Transverse colon (tissue), 4 donors: ENCODE measurements around the gene ACVR1C. TPM values are rescaled to one million over a fixed set of nuclear protein-coding genes. Genes with fewer than 3 reads are reported as not detected.

ENCODE experiments used
- DNase-seq: peaks from one replicate; pipeline ENCODE4 v3.0.0-alpha.2; 2019
- H3K27ac ChIP-seq, 4 donors: fragments of 200-600 bp; sonication (generic); 2 replicates each; pipeline ENCODE4 v1.5.1; 2016 to 2018; ENCODE audit warnings: inconsistent platforms in 4 of 4
- H3K27me3 ChIP-seq: fragments of 200-600 bp; sonication (generic); 2 replicates; pipeline ENCODE4 v1.5.1; 2017; ENCODE audit warnings: inconsistent platforms
- H3K36me3 ChIP-seq, 4 donors: fragments of 200-600 bp; sonication (generic); 2 replicates each; pipeline ENCODE4 v1.5.1; 2017 to 2019; ENCODE audit warnings: inconsistent platforms in 4 of 4
- H3K4me1 ChIP-seq, 4 donors: fragments of 200-600 bp; sonication (generic); 2 replicates each; pipeline ENCODE4 v1.5.1; 2017 to 2020; ENCODE audit warnings: inconsistent platforms in 4 of 4
- H3K4me3 ChIP-seq, 4 donors: fragments of 200-600 bp; sonication (generic); 1 replicate in 1 of 4; 2 replicates in 3 of 4; pipeline versions ENCODE4 v1.5.1 to v1.6.1; 2017 to 2019; ENCODE audit warnings: inconsistent platforms in 4 of 4
- H3K9me3 ChIP-seq, 2 donors: fragments of 200-600 bp; sonication (generic); 2 replicates each; pipeline ENCODE4 v1.5.1; 2017 to 2019; ENCODE audit warnings: inconsistent platforms in 2 of 2
- EP300 ChIP-seq: sonication (generic); formaldehyde crosslinking; IDR thresholded peaks from one replicate; pipeline ENCODE4 v1.6.1; 2017; ENCODE audit warnings: antibody characterized with exemption, low read depth
- POLR2A ChIP-seq: fragments of 450-650 bp; IDR thresholded peaks from one replicate; pipeline ENCODE4 v1.6.1; 2016; ENCODE audit warnings: antibody characterized with exemption, mild to moderate bottlenecking, moderate library complexity
- POLR2AphosphoS5 ChIP-seq, 3 donors: sonication (generic); formaldehyde crosslinking; IDR thresholded peaks; one replicate each; pipeline ENCODE4 v1.6.1; 2016; ENCODE audit warnings: antibody characterized with exemption in 3 of 3
- WGBS, 2 donors: methylation state at CpG; one replicate each; pipeline ENCODE4 v1.1.5; 2018; ENCODE audit warnings: low coverage in 1 of 2; 5-methylcytosine and 5-hydroxymethylcytosine counted together
- in situ Hi-C, 4 donors: fragments of 200-750 bp; cut with MboI; loops; one replicate each; pipeline versions ENCODE4 v1.15.0 to v1.15.1; 2017; ENCODE audit warnings: low sequenced_read_pairs in 3 of 4, low pct_ligation_motif_present in 1 of 4, low pct_unique_long_range_greater_than_20kb in 1 of 4
- intact Hi-C: fragments of 100-400 bp; cut with DNase I; formaldehyde crosslinking; loops from one replicate; pipeline ENCODE4 v1.15.1; 2023; ENCODE audit warnings: low total_unique reads
- total RNA-seq, 4 donors: library from RNA; depleted of rRNA; stranded (reverse); fragments of >200 nt; gene quantifications; one replicate each; pipeline ENCODE4 v1.1.0, GENCODE V29; 2016
- TF ChIP-seq, protein P1 (sequence below), 5 experiments: fragments of 200-600 bp in 3 of 5; fragments of 450-650 bp in 2 of 5; sonication (generic) in 3 of 5; IDR thresholded peaks; 1 replicate in 2 of 5; 2 replicates in 3 of 5; pipeline ENCODE4 v1.5.1; 2016 to 2017; ENCODE audit warnings: antibody characterized with exemption in 5 of 5, inconsistent platforms in 3 of 5, mild to moderate bottlenecking in 2 of 5, moderate library complexity in 1 of 5

Gene ACVR1C
- total RNA-seq, 4 donors from 2014 or later: 8.2 to 13.7 (median 11.9) TPM

DNA sequence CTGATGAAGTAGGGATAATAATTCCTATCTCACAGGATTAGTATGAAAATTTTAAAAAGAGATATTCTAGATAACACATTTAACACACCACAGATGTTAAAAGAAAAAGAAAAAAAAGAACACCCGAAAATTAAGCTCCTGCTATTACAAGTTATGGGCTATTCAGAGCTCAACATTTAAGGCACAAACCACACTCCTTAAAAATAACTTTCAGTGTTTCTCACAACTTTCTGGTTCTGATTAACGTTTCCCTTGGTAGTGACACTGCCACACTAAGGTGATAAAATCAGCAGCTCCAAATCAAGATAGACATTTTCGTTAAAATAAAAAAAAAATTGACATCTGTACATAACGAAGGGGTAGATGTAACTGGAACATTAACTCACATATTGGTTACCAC, 26.9 kb downstream of the ACVR1C start:
- Histone ChIP-seq H3K27me3 (peaks cover 11% of the 10 kb centered on the region), H3K36me3 (no peaks in the 10 kb centered on the region), H3K4me1 (no peaks in the 10 kb centered on the region), H3K27ac (no peak overlapping the region), H3K4me3 (no peak overlapping the region), H3K9me3 (no peaks in the 10 kb centered on the region)
- TF ChIP-seq POLR2A (no peak), POLR2AphosphoS5 (IDR thresholded peaks at IDR 0.05) (no peak), EP300 (no peak)
- TF ChIP-seq, protein P1, sequence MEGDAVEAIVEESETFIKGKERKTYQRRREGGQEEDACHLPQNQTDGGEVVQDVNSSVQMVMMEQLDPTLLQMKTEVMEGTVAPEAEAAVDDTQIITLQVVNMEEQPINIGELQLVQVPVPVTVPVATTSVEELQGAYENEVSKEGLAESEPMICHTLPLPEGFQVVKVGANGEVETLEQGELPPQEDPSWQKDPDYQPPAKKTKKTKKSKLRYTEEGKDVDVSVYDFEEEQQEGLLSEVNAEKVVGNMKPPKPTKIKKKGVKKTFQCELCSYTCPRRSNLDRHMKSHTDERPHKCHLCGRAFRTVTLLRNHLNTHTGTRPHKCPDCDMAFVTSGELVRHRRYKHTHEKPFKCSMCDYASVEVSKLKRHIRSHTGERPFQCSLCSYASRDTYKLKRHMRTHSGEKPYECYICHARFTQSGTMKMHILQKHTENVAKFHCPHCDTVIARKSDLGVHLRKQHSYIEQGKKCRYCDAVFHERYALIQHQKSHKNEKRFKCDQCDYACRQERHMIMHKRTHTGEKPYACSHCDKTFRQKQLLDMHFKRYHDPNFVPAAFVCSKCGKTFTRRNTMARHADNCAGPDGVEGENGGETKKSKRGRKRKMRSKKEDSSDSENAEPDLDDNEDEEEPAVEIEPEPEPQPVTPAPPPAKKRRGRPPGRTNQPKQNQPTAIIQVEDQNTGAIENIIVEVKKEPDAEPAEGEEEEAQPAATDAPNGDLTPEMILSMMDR (IDR thresholded peaks at IDR 0.05): no peak
- no peak for DNase-seq
- intact Hi-C loops (no loop called here), in situ Hi-C loops (no loop called here)
- 72 to 81% methylated on average over 4 of the region's 4 CpGs for WGBS, 2 donors

DNA sequence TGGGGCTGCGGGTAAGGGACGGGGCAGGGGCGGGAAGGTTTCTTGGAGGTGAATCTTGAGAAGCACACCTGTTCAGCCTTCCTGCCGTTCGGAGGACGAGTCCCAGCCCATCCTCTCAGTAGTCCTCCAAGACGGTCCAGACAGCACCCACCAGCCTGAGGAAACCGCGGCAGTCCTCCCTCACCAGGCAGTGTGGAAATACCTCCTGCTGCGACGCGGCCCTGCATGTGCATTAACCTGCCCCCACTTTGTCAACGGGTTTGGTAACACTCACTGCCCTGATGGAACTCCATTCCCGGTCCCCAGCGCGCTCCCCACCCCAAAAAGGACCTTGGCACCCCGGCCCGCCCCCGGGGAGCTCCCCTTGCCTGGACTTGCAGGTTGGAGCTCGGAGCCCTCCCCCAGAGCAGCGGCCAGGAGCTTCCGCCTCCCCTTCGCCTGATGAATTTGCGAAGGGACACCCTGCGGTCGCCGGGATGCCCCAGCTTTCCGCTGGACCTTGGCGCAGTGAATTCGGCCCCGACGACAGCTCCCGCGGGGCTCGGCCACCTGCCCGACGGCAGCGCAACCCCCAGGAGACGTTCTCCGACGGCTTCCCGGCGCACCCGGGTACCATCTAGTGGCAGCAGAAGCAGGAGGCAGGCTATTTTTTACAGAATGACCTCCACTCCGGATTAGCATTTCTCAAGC, 31.5 kb downstream of the ACVR1C start:
- in situ Hi-C loops: no loop called here
- intact Hi-C loops: no loop called here
- Histone ChIP-seq H3K9me3 (no peaks in the 10 kb centered on the region), H3K27me3 (peaks cover 11% of the 10 kb centered on the region), H3K36me3 (no peaks in the 10 kb centered on the region), H3K27ac (no peak overlapping the region), H3K4me1 (no peaks in the 10 kb centered on the region), H3K4me3 (peak overlapping the region in 1 of 4 donors; percentile 14)
- 64 to 76% methylated on average over 10 to 35 of the region's 45 CpGs for WGBS, 2 donors
- DNase-seq: no peak
- TF ChIP-seq POLR2A: no peak
- TF ChIP-seq, protein P1 (IDR thresholded peaks at IDR 0.05): peak in 2 of 5 experiments; percentile 8 to 17

DNA sequence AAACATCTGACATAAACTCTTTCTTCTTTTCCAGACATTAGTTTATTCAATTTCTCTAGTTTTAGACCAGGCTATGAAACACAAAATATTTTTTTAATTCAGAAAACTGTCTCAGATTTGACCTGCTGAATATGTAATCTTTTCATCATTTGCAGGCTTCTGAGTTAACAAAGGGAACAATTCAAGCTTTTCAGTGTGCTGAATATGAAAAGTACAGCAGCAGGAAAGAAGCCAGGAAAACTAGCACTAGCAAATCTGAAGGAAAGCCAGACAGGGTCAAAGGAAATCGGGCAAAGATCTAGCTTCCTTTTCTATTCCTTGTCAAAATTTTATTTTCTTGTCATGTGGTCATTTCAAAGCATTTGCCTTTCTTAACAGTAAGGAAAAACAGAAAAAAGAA, 35.3 kb downstream of the ACVR1C start:
- DNase-seq: no peak
- no peak overlapping the region for H3K27ac ChIP-seq
- in situ Hi-C loops (no loop called here), intact Hi-C loops (no loop called here)
- TF ChIP-seq POLR2AphosphoS5 (IDR thresholded peaks at IDR 0.05): no peak
- no peak for TF ChIP-seq POLR2A
- TF ChIP-seq, protein P1 (IDR thresholded peaks at IDR 0.05): no peak
- no peak for TF ChIP-seq EP300
- WGBS, 2 donors: 17 to 53% methylated on average over 1 of the region's 1 CpG
- peaks cover 11% of the 10 kb centered on the region for H3K27me3 ChIP-seq
- no peaks in the 10 kb centered on the region for H3K36me3 ChIP-seq
- no peaks in the 10 kb centered on the region for H3K9me3 ChIP-seq
- no peak overlapping the region for H3K4me3 ChIP-seq
- no peaks in the 10 kb centered on the region for H3K4me1 ChIP-seq

DNA sequence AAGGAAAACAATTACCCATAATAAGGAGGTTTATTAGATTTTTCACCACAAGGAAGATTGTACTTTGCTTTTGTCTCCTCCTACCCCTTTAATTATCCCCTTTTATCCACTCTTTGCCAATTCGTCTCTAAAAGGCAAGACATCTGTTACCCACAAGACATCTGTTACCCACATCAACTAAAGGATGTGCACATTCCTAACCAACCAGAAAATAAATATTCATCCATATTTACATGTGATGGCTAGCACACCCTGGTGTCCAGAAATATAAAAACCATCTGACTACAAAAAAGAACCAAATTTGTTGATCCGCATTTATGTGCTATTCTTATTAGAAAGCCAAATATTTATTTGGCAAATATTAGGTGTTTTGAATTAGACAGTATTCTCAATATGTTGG, 35.7 kb downstream of the ACVR1C start:
- in situ Hi-C loops: no loop called here
- no peak for DNase-seq
- Histone ChIP-seq H3K4me3 (no peak overlapping the region), H3K9me3 (no peaks in the 10 kb centered on the region), H3K36me3 (no peaks in the 10 kb centered on the region), H3K4me1 (no peaks in the 10 kb centered on the region), H3K27me3 (peaks cover 8% of the 10 kb centered on the region), H3K27ac (no peak overlapping the region)
- intact Hi-C loops: no loop called here
- WGBS, 2 donors: 46 to 63% methylated on average over 2 of the region's 2 CpGs
- TF ChIP-seq EP300 (no peak), POLR2A (no peak), POLR2AphosphoS5 (IDR thresholded peaks at IDR 0.05) (no peak)
- TF ChIP-seq, protein P1 (IDR thresholded peaks at IDR 0.05): peak in 2 of 5 experiments; percentile 5 to 12
